Smooth muscle cell (in vitro differentiated cells): ENCODE results near the gene LSM14A. TPM values are rescaled to one million over a fixed set of nuclear protein-coding genes. Genes with fewer than 3 reads are reported as not detected.
"Not testable (repeated sequence)": the region's sequence is repeated elsewhere in the genome, so short reads cannot be mapped to it uniquely, and the experiment has no call there.

ENCODE experiments used
- DNase-seq: peaks from one replicate; lab custom pipeline; 2025; ENCODE audit not compliant: unreplicated experiment; lab: John Stamatoyannopoulos, UW
- H2AFZ ChIP-seq: fragments of 200-600 bp; sonication (generic); 2 replicates; pipeline ENCODE4 v1.6.0; 2016; ENCODE audit warnings: antibody characterized with exemption, low read depth, mild to moderate bottlenecking
- H3F3A ChIP-seq: fragments of 200-600 bp; sonication (generic); 2 replicates; pipeline ENCODE4 v1.6.0; 2017; ENCODE audit warnings: antibody characterized with exemption, low read depth
- H3K27ac ChIP-seq: fragments of 200-600 bp; sonication (generic); 2 replicates; pipeline ENCODE4 v1.5.1; 2016; ENCODE audit warnings: low read depth, mild to moderate bottlenecking
- H3K27me3 ChIP-seq: fragments of 200-600 bp; sonication (generic); 2 replicates; pipeline ENCODE4 v1.6.1; 2016; ENCODE audit warnings: low read depth, mild to moderate bottlenecking
- H3K36me3 ChIP-seq: fragments of 200-600 bp; sonication (generic); 2 replicates; pipeline ENCODE4 v1.5.1; 2016; ENCODE audit warnings: low read depth
- H3K4me1 ChIP-seq: fragments of 200-600 bp; sonication (generic); 2 replicates; pipeline ENCODE4 v1.5.1; 2016; ENCODE audit warnings: low read depth
- H3K4me2 ChIP-seq: fragments of 200-600 bp; sonication (generic); 2 replicates; pipeline ENCODE4 v1.6.0; 2016; ENCODE audit warnings: mild to moderate bottlenecking
- H3K4me3 ChIP-seq: fragments of 200-600 bp; sonication (generic); 2 replicates; pipeline ENCODE4 v1.5.1; 2016; ENCODE audit warnings: mild to moderate bottlenecking
- H3K79me2 ChIP-seq: fragments of 200-600 bp; sonication (generic); 2 replicates; pipeline ENCODE4 v1.6.0; 2016; ENCODE audit warnings: low read depth, mild to moderate bottlenecking
- H3K9ac ChIP-seq: fragments of 200-600 bp; sonication (generic); 2 replicates; pipeline ENCODE4 v1.6.0; 2016; ENCODE audit warnings: low read depth
- H3K9me3 ChIP-seq: fragments of 200-600 bp; sonication (generic); replicated peaks from 2 replicates; pipeline ENCODE4 v1.5.1; 2016; ENCODE audit warnings: low read depth
- H4K20me1 ChIP-seq: fragments of 200-600 bp; sonication (generic); 2 replicates; pipeline ENCODE4 v1.6.0; 2016; ENCODE audit warnings: low read depth
- CTCF ChIP-seq: fragments of 200-600 bp; sonication (generic); IDR thresholded peaks from 2 replicates; pipeline ENCODE4 v1.5.1; 2017; ENCODE audit warnings: borderline replicate concordance, mild to moderate bottlenecking, antibody characterized with exemption; ENCODE audit not compliant: insufficient read depth, poor library complexity, severe bottlenecking
- WGBS: methylation state at CpG from one replicate; pipeline ENCODE4 v1.1.7; 2016; ENCODE audit warnings: low lambda C conversion rate; 5-methylcytosine and 5-hydroxymethylcytosine counted together
- polyA plus RNA-seq: library from polyadenylated mRNA; unstranded; fragments of >200 nt; fragmentation: Nextera tagmentation; extraction: Ambion mirVana; gene quantifications from 2 replicates; pipeline ENCODE4 v1.2.1, GENCODE V29; 2016
- total RNA-seq: library from RNA; depleted of rRNA; stranded (reverse); fragments of >200 nt; gene quantifications from 2 replicates; pipeline ENCODE4 v1.2.3, GENCODE V29; 2014

LSM14A gene
- total and polyA plus RNA-seq, 2 experiments from 2014 or later: 63.0 to 90.9 TPM

- TF ChIP-seq CTCF: no peak
- Histone ChIP-seq H3K9me3 (no peaks in the 10 kb centered on the region), H3K36me3 (no peaks in the 10 kb centered on the region), H3K79me2 (no peaks in the 10 kb centered on the region), H3K27me3 (no peaks in the 10 kb centered on the region), H3K9ac (no peak overlapping the region), H3F3A (peaks cover 34% of the 10 kb centered on the region), H4K20me1 (peaks cover 24% of the 10 kb centered on the region), H3K4me1 (no peaks in the 10 kb centered on the region), H3K4me2 (peak overlapping the region; percentile 28), H3K4me3 (no peak overlapping the region), H2AFZ (no peak overlapping the region), H3K27ac (no peak overlapping the region)
- 47% methylated on average over 3 of the region's 3 CpGs for WGBS
- no peak for DNase-seq
Observed at GRCh38 chr19:34237283-34237682, 65.0 kb downstream of the LSM14A start.

- peaks cover 19% of the 10 kb centered on the region for H4K20me1 ChIP-seq
- no peak overlapping the region for H2AFZ ChIP-seq
- no peaks in the 10 kb centered on the region for H3K27me3 ChIP-seq
- no peaks in the 10 kb centered on the region for H3K79me2 ChIP-seq
- TF ChIP-seq CTCF: no peak
- no peak overlapping the region for H3K9ac ChIP-seq
- no peak for DNase-seq
- H3K27ac ChIP-seq: no peak overlapping the region
- H3K4me3 ChIP-seq: no peak overlapping the region
- 96% methylated on average over 4 of the region's 4 CpGs for WGBS
- H3K4me2 ChIP-seq: no peak overlapping the region
- H3K9me3 ChIP-seq: no peaks in the 10 kb centered on the region
- no peaks in the 10 kb centered on the region for H3K36me3 ChIP-seq
- no peaks in the 10 kb centered on the region for H3K4me1 ChIP-seq
- H3F3A ChIP-seq: peaks cover 34% of the 10 kb centered on the region
Observed at GRCh38 chr19:34237939-34238338, 65.6 kb downstream of the LSM14A start.

GRCh38 chr19:34241513-34242337 is 69.4 kb downstream of the LSM14A start:
- H3K27me3 ChIP-seq: no peaks in the 10 kb centered on the region
- H3K9ac ChIP-seq: no peak overlapping the region
- no peak overlapping the region for H3K27ac ChIP-seq
- H3K9me3 ChIP-seq: no peaks in the 10 kb centered on the region
- no peaks in the 10 kb centered on the region for H3K79me2 ChIP-seq
- no peak for DNase-seq
- H3K4me2 ChIP-seq: no peak overlapping the region
- H4K20me1 ChIP-seq: no peaks in the 10 kb centered on the region
- TF ChIP-seq CTCF: peak; percentile 31
- H3F3A ChIP-seq: peaks cover 7% of the 10 kb centered on the region
- no peaks in the 10 kb centered on the region for H3K36me3 ChIP-seq
- no peak overlapping the region for H2AFZ ChIP-seq
- WGBS: 59% methylated on average over 13 of the region's 13 CpGs
- no peak overlapping the region for H3K4me3 ChIP-seq
- H3K4me1 ChIP-seq: peaks cover 4% of the 10 kb centered on the region

GRCh38 chr19:34243138-34243875 is 71.0 kb downstream of the LSM14A start:
- H4K20me1 ChIP-seq, H3K9me3 ChIP-seq, H3K4me3 ChIP-seq, H3K79me2 ChIP-seq, H3F3A ChIP-seq, DNase-seq, H3K36me3 ChIP-seq, H3K27me3 ChIP-seq, H2AFZ ChIP-seq, H3K4me1 ChIP-seq: not testable (repeated sequence)
- H3K4me2 ChIP-seq: peak overlapping the region; percentile 64
- WGBS: 69% methylated on average over 10 of the region's 10 CpGs
- H3K9ac ChIP-seq: peak overlapping the region; percentile 6
- H3K27ac ChIP-seq: peak overlapping the region; percentile 74
